HCT116 (cell line): ENCODE measurements around the gene SAMD4B.

Experiments
- RAD21 ChIP-seq: IDR thresholded peaks from 2 replicates; pipeline ENCODE4 v1.6.1; 2012; ENCODE audit warnings: low read depth, mild to moderate bottlenecking
- SP1 ChIP-seq: IDR thresholded peaks from 2 replicates; pipeline ENCODE4 v1.6.1; 2012; ENCODE audit warnings: low read depth
- ZFX ChIP-seq: fragments of 450-650 bp; IDR thresholded peaks from 2 replicates; pipeline ENCODE4 v1.6.1; 2017
- TF ChIP-seq, protein P1 (sequence below), 3 experiments: fragments of 200-600 bp in 1 of 3; sonication (generic) in 1 of 3; IDR thresholded peaks in 2 of 3; conservative IDR thresholded peaks in 1 of 3; 2 replicates each; pipeline ENCODE4 v1.5.1; 2012 to 2017; ENCODE audit warnings: low read depth in 2 of 3, low read length in 2 of 3, antibody characterized with exemption in 1 of 3, borderline replicate concordance in 1 of 3, control low read depth in 1 of 3, mild to moderate bottlenecking in 1 of 3, mixed read lengths in 1 of 3, mixed run types in 1 of 3, moderate library complexity in 1 of 3; ENCODE audit not compliant: insufficient read depth in 1 of 3
- TF ChIP-seq, protein P2 (sequence below): IDR thresholded peaks from 2 replicates; pipeline ENCODE4 v1.6.1; 2012; ENCODE audit warnings: low read depth

DNA sequence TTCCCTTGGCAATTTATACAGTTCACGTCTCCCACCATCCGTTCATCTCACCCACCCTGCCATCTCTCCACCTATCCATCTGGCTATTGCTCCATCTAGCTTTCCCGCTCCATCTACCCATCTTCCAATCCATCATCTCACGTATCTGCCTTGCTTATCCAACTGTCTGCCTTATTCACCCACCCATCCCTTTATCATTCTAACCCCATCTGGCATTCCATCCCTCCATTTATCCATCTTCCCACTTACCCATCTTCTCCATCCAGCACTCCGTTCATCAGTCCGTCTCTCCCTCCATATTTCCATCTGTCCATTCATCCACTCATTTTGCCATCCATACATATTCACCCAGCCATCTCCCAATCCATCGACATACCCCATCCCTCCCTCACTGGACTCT, 83.5 kb downstream of the SAMD4B start:
- TF ChIP-seq RAD21 (no peak), ZFX (no peak), SP1 (no peak)
- TF ChIP-seq, protein P1, sequence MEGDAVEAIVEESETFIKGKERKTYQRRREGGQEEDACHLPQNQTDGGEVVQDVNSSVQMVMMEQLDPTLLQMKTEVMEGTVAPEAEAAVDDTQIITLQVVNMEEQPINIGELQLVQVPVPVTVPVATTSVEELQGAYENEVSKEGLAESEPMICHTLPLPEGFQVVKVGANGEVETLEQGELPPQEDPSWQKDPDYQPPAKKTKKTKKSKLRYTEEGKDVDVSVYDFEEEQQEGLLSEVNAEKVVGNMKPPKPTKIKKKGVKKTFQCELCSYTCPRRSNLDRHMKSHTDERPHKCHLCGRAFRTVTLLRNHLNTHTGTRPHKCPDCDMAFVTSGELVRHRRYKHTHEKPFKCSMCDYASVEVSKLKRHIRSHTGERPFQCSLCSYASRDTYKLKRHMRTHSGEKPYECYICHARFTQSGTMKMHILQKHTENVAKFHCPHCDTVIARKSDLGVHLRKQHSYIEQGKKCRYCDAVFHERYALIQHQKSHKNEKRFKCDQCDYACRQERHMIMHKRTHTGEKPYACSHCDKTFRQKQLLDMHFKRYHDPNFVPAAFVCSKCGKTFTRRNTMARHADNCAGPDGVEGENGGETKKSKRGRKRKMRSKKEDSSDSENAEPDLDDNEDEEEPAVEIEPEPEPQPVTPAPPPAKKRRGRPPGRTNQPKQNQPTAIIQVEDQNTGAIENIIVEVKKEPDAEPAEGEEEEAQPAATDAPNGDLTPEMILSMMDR (IDR thresholded peaks at IDR 0.05 in 2 of 3, conservative IDR thresholded peaks at IDR 0.05 in 1 of 3; ENCODE audit: borderline replicate concordance in 1 of 3, insufficient read depth in 1 of 3, low read depth in 2 of 3, low read length in 2 of 3): no peak
- TF ChIP-seq, protein P2, sequence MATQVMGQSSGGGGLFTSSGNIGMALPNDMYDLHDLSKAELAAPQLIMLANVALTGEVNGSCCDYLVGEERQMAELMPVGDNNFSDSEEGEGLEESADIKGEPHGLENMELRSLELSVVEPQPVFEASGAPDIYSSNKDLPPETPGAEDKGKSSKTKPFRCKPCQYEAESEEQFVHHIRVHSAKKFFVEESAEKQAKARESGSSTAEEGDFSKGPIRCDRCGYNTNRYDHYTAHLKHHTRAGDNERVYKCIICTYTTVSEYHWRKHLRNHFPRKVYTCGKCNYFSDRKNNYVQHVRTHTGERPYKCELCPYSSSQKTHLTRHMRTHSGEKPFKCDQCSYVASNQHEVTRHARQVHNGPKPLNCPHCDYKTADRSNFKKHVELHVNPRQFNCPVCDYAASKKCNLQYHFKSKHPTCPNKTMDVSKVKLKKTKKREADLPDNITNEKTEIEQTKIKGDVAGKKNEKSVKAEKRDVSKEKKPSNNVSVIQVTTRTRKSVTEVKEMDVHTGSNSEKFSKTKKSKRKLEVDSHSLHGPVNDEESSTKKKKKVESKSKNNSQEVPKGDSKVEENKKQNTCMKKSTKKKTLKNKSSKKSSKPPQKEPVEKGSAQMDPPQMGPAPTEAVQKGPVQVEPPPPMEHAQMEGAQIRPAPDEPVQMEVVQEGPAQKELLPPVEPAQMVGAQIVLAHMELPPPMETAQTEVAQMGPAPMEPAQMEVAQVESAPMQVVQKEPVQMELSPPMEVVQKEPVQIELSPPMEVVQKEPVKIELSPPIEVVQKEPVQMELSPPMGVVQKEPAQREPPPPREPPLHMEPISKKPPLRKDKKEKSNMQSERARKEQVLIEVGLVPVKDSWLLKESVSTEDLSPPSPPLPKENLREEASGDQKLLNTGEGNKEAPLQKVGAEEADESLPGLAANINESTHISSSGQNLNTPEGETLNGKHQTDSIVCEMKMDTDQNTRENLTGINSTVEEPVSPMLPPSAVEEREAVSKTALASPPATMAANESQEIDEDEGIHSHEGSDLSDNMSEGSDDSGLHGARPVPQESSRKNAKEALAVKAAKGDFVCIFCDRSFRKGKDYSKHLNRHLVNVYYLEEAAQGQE: no peak
